Panc1 (cell line): ENCODE measurements around the gene LMLN. TPM values are rescaled to one million over a fixed set of nuclear protein-coding genes. Genes with fewer than 3 reads are reported as not detected.

Experiments
- ATAC-seq: fragments of 200-7000 bp; cut with Tn5 transposase; 2 replicates; pipeline ENCODE4 v1.9.1; 2020; ENCODE audit warnings: mild to moderate bottlenecking, moderate library complexity
- BruUV-seq: library from RNA; stranded (reverse); fragments of 400-500 nt; replicated peaks from 2 replicates; lab custom pipeline; 2021; lab: Mats Ljungman, UMichigan
- CTCF ChIA-PET: fragments of 300-600 bp; sonication (Branson Sonifier 250); formaldehyde crosslinking; loops from one replicate; lab custom pipeline; 2022; ENCODE audit warnings: antibody characterized with exemption; lab: Charles Lee
- POLR2A ChIA-PET: fragments of 300-600 bp; sonication (Branson Sonifier 250); formaldehyde crosslinking; loops from one replicate; lab custom pipeline; 2022; ENCODE audit warnings: antibody characterized with exemption; lab: Charles Lee
- DNase-seq: peaks from one replicate; pipeline ENCODE4 v3.0.0-alpha.2; 2010; ENCODE audit warnings: low read depth, low spot score
- H3K27ac ChIP-seq: 2 replicates; pipeline ENCODE4 v1.5.1; 2011; ENCODE audit warnings: mild to moderate bottlenecking, low read length, inconsistent platforms
- H3K27me3 ChIP-seq: fragments of 200-500 bp; sonication (Bioruptor generic); 2 replicates; pipeline ENCODE4 v1.6.0; 2014; ENCODE audit warnings: low read length, inconsistent platforms; ENCODE audit not compliant: control insufficient read depth, insufficient read depth
- H3K36me3 ChIP-seq: fragments of 200-500 bp; sonication (Bioruptor generic); 2 replicates; pipeline ENCODE4 v1.5.1; 2014; ENCODE audit warnings: inconsistent platforms, mild to moderate bottlenecking, low read length, moderate library complexity; ENCODE audit not compliant: control insufficient read depth, insufficient read depth
- H3K4me1 ChIP-seq: 2 replicates; pipeline ENCODE4 v1.5.1; 2011; ENCODE audit warnings: inconsistent platforms, mild to moderate bottlenecking, low read length, moderate library complexity; ENCODE audit not compliant: control insufficient read depth, insufficient read depth
- H3K4me3 ChIP-seq, 2 experiments: 2 replicates each; pipeline ENCODE4 v1.5.1; 2011 to 2012; ENCODE audit warnings: low read depth in 2 of 2, low read length in 2 of 2, mild to moderate bottlenecking in 2 of 2, inconsistent platforms in 1 of 2, moderate library complexity in 1 of 2
- H3K9me3 ChIP-seq: fragments of 200-500 bp; sonication (Bioruptor generic); 2 replicates; pipeline ENCODE4 v1.5.1; 2014; ENCODE audit warnings: low read depth, mild to moderate bottlenecking, inconsistent platforms, low read length, moderate library complexity; ENCODE audit not compliant: control insufficient read depth, insufficient read depth
- POLR2AphosphoS5 ChIP-seq: IDR thresholded peaks from 2 replicates; pipeline ENCODE4 v1.6.1; 2012; ENCODE audit warnings: mild to moderate bottlenecking, low read depth, low read length, moderate library complexity
- SIN3A ChIP-seq: IDR thresholded peaks from 2 replicates; pipeline ENCODE4 v1.6.1; 2012; ENCODE audit warnings: low read depth, mild to moderate bottlenecking, low read length, moderate library complexity, borderline replicate concordance; ENCODE audit not compliant: insufficient read depth
- TCF7L2 ChIP-seq: IDR thresholded peaks from 2 replicates; pipeline ENCODE4 v1.6.1; 2011; ENCODE audit warnings: mild to moderate bottlenecking, low read depth, low read length, inconsistent platforms
- in situ Hi-C: cut with HindIII; loops from 2 replicates; pipeline ENCODE4 v1.10.0; 2016; ENCODE audit warnings: low sequenced_read_pairs, low pct_unique_long_range_greater_than_20kb
- intact Hi-C: fragments of 100-400 bp; cut with micrococcal nuclease; formaldehyde crosslinking; loops from one replicate; pipeline ENCODE4 v1.10.0; 2022; ENCODE audit not compliant: unreplicated experiment
- total RNA-seq: library from RNA; stranded (reverse); gene quantifications from one replicate; pipeline ENCODE4 v1.2.1, GENCODE V29; 2021; ENCODE audit not compliant: unreplicated experiment
- TF ChIP-seq, protein P1 (sequence below): fragments of 450-650 bp; IDR thresholded peaks from 2 replicates; pipeline ENCODE4 v1.5.1; 2017; ENCODE audit warnings: mild to moderate bottlenecking
- TF ChIP-seq, protein P2 (sequence below), 2 experiments: IDR thresholded peaks; 2 replicates each; pipeline ENCODE4 v1.6.1; 2011 to 2012; ENCODE audit warnings: low read depth in 2 of 2, control low read depth in 1 of 2, low read length in 1 of 2, mild to moderate bottlenecking in 1 of 2, moderate library complexity in 1 of 2; ENCODE audit not compliant: insufficient read depth in 1 of 2

The LMLN gene
- total RNA-seq, 1 experiment from 2014 or later, result 21.8 TPM

DNA sequence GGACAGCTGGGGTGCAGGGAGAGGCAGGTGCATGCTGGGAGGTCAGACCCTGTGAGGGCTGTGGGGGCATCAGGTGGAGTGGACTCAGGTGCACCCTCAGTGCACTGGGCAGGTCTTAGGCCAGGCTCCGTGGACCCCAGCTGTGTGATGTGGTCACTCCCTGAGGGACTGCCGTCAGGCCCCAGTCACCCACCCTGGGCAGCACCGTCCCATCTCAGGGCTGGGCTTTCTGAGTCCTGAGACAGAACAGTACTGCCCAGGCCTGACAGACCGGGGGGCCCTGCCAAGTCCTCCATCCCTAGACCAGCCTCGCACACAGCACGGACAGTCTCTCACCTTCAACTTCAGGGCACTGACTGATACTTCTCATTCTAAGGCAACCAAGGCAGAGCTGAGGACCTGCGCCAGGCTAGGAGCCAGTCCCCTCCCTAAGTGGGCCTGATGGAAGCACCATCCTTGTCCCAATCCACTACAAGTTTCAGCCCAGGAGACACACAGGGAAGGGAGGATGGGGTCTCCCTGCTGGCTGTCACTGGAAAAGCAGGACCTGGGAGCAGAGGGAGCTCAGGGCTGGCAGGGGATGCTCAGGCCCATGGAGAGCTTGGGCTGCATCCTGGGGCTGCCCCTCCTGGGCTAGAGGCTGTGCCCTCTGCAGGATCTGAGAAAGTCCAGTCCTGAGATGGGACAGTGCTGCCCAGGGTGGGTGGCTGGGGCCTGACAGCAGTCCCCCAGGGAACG is 86.3 kb downstream of the LMLN start:
- POLR2A ChIA-PET, result no interaction called here
- no peaks in the 10 kb centered on the region for H3K36me3 ChIP-seq
- intact Hi-C loops, result no loop called here
- peaks cover 3% of the 10 kb centered on the region; the same call in 1 of the 2 replicates for H3K9me3 ChIP-seq
- no peak overlapping the region for H3K4me3 ChIP-seq
- no peaks in the 10 kb centered on the region for H3K4me1 ChIP-seq
- ATAC-seq, result peak; percentile 47
- no peaks in the 10 kb centered on the region for H3K27me3 ChIP-seq
- CTCF ChIA-PET, result no interaction called here
- H3K27ac ChIP-seq, result no peak overlapping the region
- TF ChIP-seq, protein P1, sequence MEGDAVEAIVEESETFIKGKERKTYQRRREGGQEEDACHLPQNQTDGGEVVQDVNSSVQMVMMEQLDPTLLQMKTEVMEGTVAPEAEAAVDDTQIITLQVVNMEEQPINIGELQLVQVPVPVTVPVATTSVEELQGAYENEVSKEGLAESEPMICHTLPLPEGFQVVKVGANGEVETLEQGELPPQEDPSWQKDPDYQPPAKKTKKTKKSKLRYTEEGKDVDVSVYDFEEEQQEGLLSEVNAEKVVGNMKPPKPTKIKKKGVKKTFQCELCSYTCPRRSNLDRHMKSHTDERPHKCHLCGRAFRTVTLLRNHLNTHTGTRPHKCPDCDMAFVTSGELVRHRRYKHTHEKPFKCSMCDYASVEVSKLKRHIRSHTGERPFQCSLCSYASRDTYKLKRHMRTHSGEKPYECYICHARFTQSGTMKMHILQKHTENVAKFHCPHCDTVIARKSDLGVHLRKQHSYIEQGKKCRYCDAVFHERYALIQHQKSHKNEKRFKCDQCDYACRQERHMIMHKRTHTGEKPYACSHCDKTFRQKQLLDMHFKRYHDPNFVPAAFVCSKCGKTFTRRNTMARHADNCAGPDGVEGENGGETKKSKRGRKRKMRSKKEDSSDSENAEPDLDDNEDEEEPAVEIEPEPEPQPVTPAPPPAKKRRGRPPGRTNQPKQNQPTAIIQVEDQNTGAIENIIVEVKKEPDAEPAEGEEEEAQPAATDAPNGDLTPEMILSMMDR, result no peak
- TF ChIP-seq POLR2AphosphoS5, result no peak
- TF ChIP-seq TCF7L2, result no peak
- TF ChIP-seq SIN3A, result no peak
- TF ChIP-seq, protein P2, sequence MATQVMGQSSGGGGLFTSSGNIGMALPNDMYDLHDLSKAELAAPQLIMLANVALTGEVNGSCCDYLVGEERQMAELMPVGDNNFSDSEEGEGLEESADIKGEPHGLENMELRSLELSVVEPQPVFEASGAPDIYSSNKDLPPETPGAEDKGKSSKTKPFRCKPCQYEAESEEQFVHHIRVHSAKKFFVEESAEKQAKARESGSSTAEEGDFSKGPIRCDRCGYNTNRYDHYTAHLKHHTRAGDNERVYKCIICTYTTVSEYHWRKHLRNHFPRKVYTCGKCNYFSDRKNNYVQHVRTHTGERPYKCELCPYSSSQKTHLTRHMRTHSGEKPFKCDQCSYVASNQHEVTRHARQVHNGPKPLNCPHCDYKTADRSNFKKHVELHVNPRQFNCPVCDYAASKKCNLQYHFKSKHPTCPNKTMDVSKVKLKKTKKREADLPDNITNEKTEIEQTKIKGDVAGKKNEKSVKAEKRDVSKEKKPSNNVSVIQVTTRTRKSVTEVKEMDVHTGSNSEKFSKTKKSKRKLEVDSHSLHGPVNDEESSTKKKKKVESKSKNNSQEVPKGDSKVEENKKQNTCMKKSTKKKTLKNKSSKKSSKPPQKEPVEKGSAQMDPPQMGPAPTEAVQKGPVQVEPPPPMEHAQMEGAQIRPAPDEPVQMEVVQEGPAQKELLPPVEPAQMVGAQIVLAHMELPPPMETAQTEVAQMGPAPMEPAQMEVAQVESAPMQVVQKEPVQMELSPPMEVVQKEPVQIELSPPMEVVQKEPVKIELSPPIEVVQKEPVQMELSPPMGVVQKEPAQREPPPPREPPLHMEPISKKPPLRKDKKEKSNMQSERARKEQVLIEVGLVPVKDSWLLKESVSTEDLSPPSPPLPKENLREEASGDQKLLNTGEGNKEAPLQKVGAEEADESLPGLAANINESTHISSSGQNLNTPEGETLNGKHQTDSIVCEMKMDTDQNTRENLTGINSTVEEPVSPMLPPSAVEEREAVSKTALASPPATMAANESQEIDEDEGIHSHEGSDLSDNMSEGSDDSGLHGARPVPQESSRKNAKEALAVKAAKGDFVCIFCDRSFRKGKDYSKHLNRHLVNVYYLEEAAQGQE (IDR thresholded peaks at IDR 0.05; ENCODE audit: insufficient read depth in 1 of 2, low read depth in 2 of 2, low read length in 1 of 2), result no peak
- in situ Hi-C loops, result no loop called here
- no peak for DNase-seq
- no TSS peak for BruUV-seq

DNA sequence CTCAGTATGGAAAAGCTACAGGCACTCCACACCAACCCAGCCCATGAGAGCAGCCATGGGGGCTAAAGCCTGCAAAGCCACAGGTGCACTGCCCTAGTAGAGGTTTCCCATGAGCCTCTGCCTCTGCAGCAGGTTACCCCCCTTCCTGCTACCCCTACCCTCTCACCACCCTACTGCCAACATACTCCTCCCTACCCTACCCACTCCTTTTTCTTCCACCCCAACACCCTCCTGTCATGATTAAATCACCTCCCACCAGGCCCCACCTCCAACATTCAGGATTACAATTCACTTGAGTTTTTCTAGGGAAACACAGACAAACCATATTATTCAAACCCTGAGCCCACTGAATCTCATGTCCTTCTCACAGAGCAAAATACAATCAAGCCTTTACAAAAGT is 88.4 kb downstream of the LMLN start:
- ChIA-PET CTCF (interaction anchor here (0.6 kb wide), 1 partner anchor 25 kb away, joined by 3 read pairs; no protein-coding TSS in a partner anchor), POLR2A (no interaction called here)
- Histone ChIP-seq H3K27me3 (no peaks in the 10 kb centered on the region), H3K27ac (no peak overlapping the region), H3K36me3 (no peaks in the 10 kb centered on the region), H3K4me1 (no peaks in the 10 kb centered on the region), H3K4me3 (no peak overlapping the region), H3K9me3 (peaks cover 3% of the 10 kb centered on the region; the same call in 1 of the 2 replicates)
- BruUV-seq, result no TSS peak
- ATAC-seq (no peak), DNase-seq (no peak)
- intact Hi-C loops (no loop called here), in situ Hi-C loops (no loop called here)
- TF ChIP-seq, protein P1, result no peak
- TF ChIP-seq TCF7L2, result no peak
- TF ChIP-seq, protein P2 (IDR thresholded peaks at IDR 0.05; ENCODE audit: insufficient read depth in 1 of 2, low read depth in 2 of 2, low read length in 1 of 2), result no peak
